Lung (tissue), 12 donors: Measurements from ENCODE around the gene DDX51. TPM values are rescaled to one million over a fixed set of nuclear protein-coding genes. Genes with fewer than 3 reads are reported as not detected.

Experiments used
- ATAC-seq: fragments of 200-7000 bp; cut with Tn5 transposase; one replicate; pipeline ENCODE4 v1.9.1; 2020; ENCODE audit warnings: moderate number of reproducible peaks; ENCODE audit not compliant: insufficient read depth, low FRiP score
- DNase-seq, 3 donors: peaks; one replicate each; pipeline ENCODE4 v3.0.0-alpha.2; 2013 to 2017
- H3K27ac ChIP-seq, 2 donors: one replicate each; pipeline ENCODE4 v1.5.1; 2013; ENCODE audit warnings: mild to moderate bottlenecking in 2 of 2, moderate library complexity in 2 of 2, control low read depth in 1 of 2, inconsistent platforms in 1 of 2, low read depth in 1 of 2, low read length in 1 of 2
- H3K27me3 ChIP-seq, 3 donors: one replicate each; pipeline ENCODE4 v1.5.1; 2013; ENCODE audit warnings: low read length in 2 of 3; ENCODE audit not compliant: control insufficient read depth in 3 of 3, insufficient read depth in 3 of 3
- H3K36me3 ChIP-seq, 4 donors: one replicate each; pipeline ENCODE4 v1.5.1; 2013; ENCODE audit warnings: low read length in 4 of 4, mild to moderate bottlenecking in 1 of 4, moderate library complexity in 1 of 4; ENCODE audit not compliant: control insufficient read depth in 4 of 4, insufficient read depth in 4 of 4
- H3K4me1 ChIP-seq, 5 donors: one replicate each; pipeline ENCODE4 v1.5.1; 2013; ENCODE audit warnings: low read length in 5 of 5, mild to moderate bottlenecking in 2 of 5, moderate library complexity in 1 of 5; ENCODE audit not compliant: control insufficient read depth in 5 of 5, insufficient read depth in 5 of 5
- H3K4me3 ChIP-seq: one replicate; pipeline ENCODE4 v1.5.1; 2013; ENCODE audit warnings: mild to moderate bottlenecking, control low read depth, moderate library complexity
- H3K9ac ChIP-seq, 2 donors: one replicate each; pipeline ENCODE4 v1.5.1; 2013; ENCODE audit warnings: low read length in 2 of 2, control low read depth in 1 of 2; ENCODE audit not compliant: insufficient read depth in 1 of 2
- H3K9me3 ChIP-seq, 4 donors: one replicate each; pipeline ENCODE4 v1.5.1; 2013; ENCODE audit warnings: low read length in 3 of 4, mild to moderate bottlenecking in 1 of 4, moderate library complexity in 1 of 4; ENCODE audit not compliant: control insufficient read depth in 4 of 4, insufficient read depth in 3 of 4
- WGBS, 2 donors: extraction: QIAGEN DNeasy Blood & Tissue Kit; methylation state at CpG; one replicate each; pipeline ENCODE4 v1.1.7; 2013; 5-methylcytosine and 5-hydroxymethylcytosine counted together
- polyA plus RNA-seq, 2 donors: library from polyadenylated mRNA; stranded (reverse); fragments of 200-250 nt; gene quantifications; one replicate each; pipeline ENCODE4 v1.2.1, GENCODE V29; 2013
- total RNA-seq, 2 donors: library from RNA; depleted of rRNA in 1 of 2; stranded (reverse); fragments of >200 nt in 1 of 2; gene quantifications; one replicate each; pipeline ENCODE4 v1.2.1, GENCODE V29; 2014 to 2021
- TF ChIP-seq, protein P1 (sequence below): IDR thresholded peaks from 2 replicates; pipeline ENCODE4 v1.5.1; 2012; ENCODE audit warnings: mild to moderate bottlenecking; ENCODE audit errors: control extremely low read depth, extremely low read depth
- donor health status: control.
- donor health status: control.
- donor health status: Bipolar disorder and iron deficiency.
- donor health status: healthy.
- donor health status: DM: yes; HTN: yes; CAD: no.

Gene DDX51
- total and polyA plus RNA-seq, 4 donors: 15.0 to 25.9 (median 17.2) TPM

DNA sequence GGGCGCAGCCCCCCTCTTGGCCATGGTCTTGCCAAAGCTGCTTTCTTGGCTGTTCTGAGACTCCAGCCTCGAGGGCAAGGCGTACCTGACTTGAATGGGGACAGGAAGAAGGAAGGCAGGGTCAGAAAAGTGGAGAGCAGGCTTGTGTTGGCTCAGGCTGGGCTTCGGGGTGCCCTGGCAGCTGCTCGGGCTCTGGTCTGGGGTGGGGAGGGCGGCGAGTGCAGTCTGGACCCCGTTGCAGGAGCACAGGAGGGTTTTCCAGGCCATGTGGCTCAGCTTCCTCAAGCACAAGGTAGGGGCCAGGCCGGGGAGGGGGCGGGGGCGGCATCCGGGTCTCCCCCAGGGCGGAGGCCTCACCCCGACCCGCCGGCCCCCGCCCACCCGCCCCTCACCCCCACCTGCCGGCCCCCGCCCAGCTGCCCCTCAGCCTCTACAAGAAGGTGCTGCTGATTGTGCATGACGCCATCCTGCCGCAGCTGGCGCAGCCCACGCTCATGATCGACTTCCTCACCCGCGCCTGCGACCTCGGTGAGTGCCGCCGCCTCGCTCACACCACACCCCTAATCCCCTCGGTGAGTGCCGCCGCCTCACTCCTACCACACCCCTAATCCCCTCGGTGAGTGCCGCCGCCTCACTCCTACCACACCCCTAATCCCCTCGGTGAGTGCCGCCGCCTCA is 4.4 kb upstream of the DDX51 start:
- Histone ChIP-seq H3K4me3 (no peak overlapping the region), H3K27ac (no peak overlapping the region), H3K27me3 (no peaks in the 10 kb centered on the region), H3K36me3 (peaks cover 0 to 37% (median 4%) of the 10 kb centered on the region in 4 donors), H3K4me1 (peaks cover 0 to 12% (median 7%) of the 10 kb centered on the region in 5 donors), H3K9ac (no peak overlapping the region), H3K9me3 (no peaks in the 10 kb centered on the region)
- 92 to 96% methylated on average over 19 to 35 of the region's 41 CpGs for WGBS, 2 donors
- DNase-seq (no peak), ATAC-seq (no peak)
- TF ChIP-seq, protein P1, sequence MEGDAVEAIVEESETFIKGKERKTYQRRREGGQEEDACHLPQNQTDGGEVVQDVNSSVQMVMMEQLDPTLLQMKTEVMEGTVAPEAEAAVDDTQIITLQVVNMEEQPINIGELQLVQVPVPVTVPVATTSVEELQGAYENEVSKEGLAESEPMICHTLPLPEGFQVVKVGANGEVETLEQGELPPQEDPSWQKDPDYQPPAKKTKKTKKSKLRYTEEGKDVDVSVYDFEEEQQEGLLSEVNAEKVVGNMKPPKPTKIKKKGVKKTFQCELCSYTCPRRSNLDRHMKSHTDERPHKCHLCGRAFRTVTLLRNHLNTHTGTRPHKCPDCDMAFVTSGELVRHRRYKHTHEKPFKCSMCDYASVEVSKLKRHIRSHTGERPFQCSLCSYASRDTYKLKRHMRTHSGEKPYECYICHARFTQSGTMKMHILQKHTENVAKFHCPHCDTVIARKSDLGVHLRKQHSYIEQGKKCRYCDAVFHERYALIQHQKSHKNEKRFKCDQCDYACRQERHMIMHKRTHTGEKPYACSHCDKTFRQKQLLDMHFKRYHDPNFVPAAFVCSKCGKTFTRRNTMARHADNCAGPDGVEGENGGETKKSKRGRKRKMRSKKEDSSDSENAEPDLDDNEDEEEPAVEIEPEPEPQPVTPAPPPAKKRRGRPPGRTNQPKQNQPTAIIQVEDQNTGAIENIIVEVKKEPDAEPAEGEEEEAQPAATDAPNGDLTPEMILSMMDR: no peak

DNA sequence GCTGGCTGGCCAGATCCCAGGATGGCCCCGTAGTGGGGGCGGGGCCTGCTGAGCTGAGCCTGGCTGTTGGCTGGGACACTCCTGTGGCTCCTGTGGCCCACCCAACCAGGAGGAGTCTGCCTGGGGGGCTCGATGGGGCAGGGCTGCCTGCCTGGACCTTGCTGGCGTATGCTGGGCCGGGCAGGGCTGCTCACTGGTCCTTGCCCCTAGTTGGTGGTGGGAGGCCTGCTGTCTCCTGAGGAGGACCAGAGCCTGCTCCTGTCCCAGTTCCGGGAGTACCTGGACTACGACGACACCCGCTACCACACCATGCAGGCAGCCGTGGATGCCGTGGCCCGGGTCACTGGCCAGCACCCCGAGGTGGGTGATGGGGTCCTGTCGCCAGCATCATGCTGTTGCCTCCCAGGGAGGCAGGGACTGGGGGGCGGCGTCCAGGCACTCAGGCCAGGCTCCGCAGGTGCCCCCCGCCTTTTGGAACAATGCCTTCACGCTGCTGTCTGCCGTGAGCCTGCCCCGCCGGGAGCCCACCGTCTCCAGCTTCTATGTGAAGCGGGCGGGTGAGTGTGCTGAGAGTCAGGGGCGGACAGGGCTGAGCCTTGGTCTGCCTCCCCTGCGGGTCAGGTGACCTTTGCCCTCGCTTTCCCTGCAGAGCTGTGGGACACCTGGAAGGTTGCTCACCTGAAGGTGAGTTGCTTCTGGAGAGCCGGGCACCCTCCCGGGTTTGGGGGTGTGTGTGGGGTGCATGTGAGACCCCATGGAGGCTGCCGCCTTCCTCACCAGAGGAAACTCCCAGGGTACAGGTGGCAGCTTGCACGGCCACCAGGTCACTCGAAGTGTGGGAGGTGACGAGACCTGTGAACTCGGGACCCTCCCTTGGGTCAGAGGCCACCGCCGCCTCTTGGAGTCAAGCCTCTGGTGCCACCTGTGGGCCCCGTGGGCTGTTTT is 3.6 kb upstream of the DDX51 start:
- no peak overlapping the region for H3K4me3 ChIP-seq
- H3K27ac ChIP-seq: no peak overlapping the region
- no peak overlapping the region for H3K9ac ChIP-seq
- H3K4me1 ChIP-seq: peaks cover 0 to 20% (median 8%) of the 10 kb centered on the region in 5 donors
- ATAC-seq (no peak), DNase-seq (no peak)
- no peaks in the 10 kb centered on the region for H3K9me3 ChIP-seq
- no peaks in the 10 kb centered on the region for H3K27me3 ChIP-seq
- 94 to 95% methylated on average over 36 to 38 of the region's 38 CpGs for WGBS, 2 donors
- TF ChIP-seq, protein P1: no peak
- peaks cover 0 to 37% (median 4%) of the 10 kb centered on the region in 4 donors for H3K36me3 ChIP-seq

DNA sequence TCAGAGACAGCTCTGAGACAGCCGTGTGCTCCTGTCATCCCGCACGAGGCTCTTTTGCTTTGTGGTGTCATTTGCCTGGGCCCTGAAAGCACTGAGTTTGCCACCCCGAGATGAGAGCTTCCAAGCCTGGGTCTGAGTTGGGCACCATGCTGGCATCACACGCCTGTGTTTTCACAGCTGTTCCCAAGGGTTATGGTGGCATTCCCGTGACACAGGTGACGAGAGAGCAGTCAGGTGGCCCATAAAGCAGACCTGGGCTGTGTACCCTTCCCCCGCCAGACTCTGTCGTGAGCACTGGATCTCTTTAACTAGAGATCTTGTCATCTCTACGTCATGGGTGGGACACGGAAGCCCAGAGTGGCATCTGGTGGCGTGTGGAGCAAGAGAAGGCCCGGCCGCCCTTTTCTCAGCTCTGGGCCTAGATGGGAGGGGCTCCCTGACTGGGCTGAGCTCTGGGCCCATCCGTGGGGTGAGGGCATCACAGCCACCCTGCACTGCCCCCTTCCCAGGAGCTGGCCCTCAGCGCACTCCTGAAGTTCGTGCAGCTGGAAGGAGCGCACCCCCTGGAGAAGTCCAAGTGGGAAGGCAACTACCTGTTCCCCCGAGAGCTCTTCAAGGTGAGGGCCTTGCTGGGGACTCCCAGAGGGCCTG is 2.8 kb upstream of the DDX51 start:
- no peak for DNase-seq
- Histone ChIP-seq H3K9ac (no peak overlapping the region), H3K36me3 (peaks cover 0 to 36% (median 3%) of the 10 kb centered on the region in 4 donors), H3K4me1 (peaks cover 0 to 21% (median 8%) of the 10 kb centered on the region in 5 donors), H3K27me3 (no peaks in the 10 kb centered on the region), H3K4me3 (no peak overlapping the region), H3K27ac (no peak overlapping the region), H3K9me3 (no peaks in the 10 kb centered on the region)
- 92 to 94% methylated on average over 19 of the region's 19 CpGs for WGBS, 2 donors
- ATAC-seq: no peak
- TF ChIP-seq, protein P1: no peak
